K562 (cell line): Measurements from ENCODE around the gene NUSAP1. TPM values are rescaled to one million over a fixed set of nuclear protein-coding genes. Genes with fewer than 3 reads are reported as not detected.
"Not testable (repeated sequence)": the region's sequence is repeated elsewhere in the genome, so short reads cannot be mapped to it uniquely, and the experiment has no call there.

Source experiments
- ATAC-seq: fragments of 200-7000 bp; cut with Tn5 transposase; 3 replicates; pipeline ENCODE4 v1.9.1; 2020; ENCODE audit warnings: moderate library complexity
- BruUV-seq: library from RNA; stranded (reverse); fragments of 400-500 nt; replicated peaks from 2 replicates; lab custom pipeline; 2021; lab: Mats Ljungman, UMichigan
- CTCF ChIA-PET: fragments of 300-600 bp; formaldehyde crosslinking; extraction: SDS; loops from one replicate; lab custom pipeline; 2021; ENCODE audit warnings: low intra/inter-chr PET ratio; lab: Yijun Ruan, JAX
- POLR2A ChIA-PET: fragments of 300-600, 350-650 bp; sonication (Branson Sonifier 250); formaldehyde crosslinking; extraction: SDS; loops from one replicate; lab custom pipeline; 2021; ENCODE audit warnings: antibody characterized with exemption, inconsistent platforms; lab: Yijun Ruan, JAX
- DNase-seq, 4 experiments: peaks; one replicate each; pipeline versions ENCODE4 v3.0.0 to v3.0.0-alpha.2; 2011 to 2018; ENCODE audit warnings: low spot score in 3 of 4, mixed read lengths in 3 of 4; ENCODE audit errors: extremely low read depth in 1 of 4
- FAIRE-seq: peaks from 2 replicates; lab custom pipeline; 2011; peaks lifted over from hg19 to GRCh38; lab: Jason Lieb, UNC
- H2AFZ ChIP-seq: 2 replicates; pipeline ENCODE4 v1.6.0; 2011; ENCODE audit warnings: low read depth, low read length, control low read depth, inconsistent platforms
- H3K27ac ChIP-seq: fragments of 200-600 bp; 3 replicates; pipeline ENCODE4 v1.8.0; 2011; ENCODE audit warnings: low read depth, mild to moderate bottlenecking, control low read depth, inconsistent platforms, low read length, moderate library complexity, mixed read lengths; ENCODE audit errors: extremely low read depth
- H3K27me3 ChIP-seq, 2 experiments: fragments of 300-600 bp in 1 of 2; 2 replicates in 1 of 2; 3 replicates in 1 of 2; pipeline versions ENCODE4 v1.6.0 to v1.8.0; 2011; ENCODE audit warnings: inconsistent platforms in 2 of 2, low read length in 2 of 2, mild to moderate bottlenecking in 1 of 2, mixed read lengths in 1 of 2, moderate library complexity in 1 of 2; ENCODE audit not compliant: control insufficient read depth in 2 of 2, insufficient read depth in 2 of 2
- H3K36me3 ChIP-seq: fragments of 300-600 bp; 3 replicates; pipeline ENCODE4 v1.8.0; 2011; ENCODE audit warnings: mild to moderate bottlenecking, low read length, inconsistent platforms; ENCODE audit not compliant: control insufficient read depth, insufficient read depth
- H3K4me1 ChIP-seq, 2 experiments: fragments of 200-600 bp in 1 of 2; replicated peaks in 1 of 2; 2 replicates in 1 of 2; 3 replicates in 1 of 2; pipeline versions ENCODE4 v1.5.1 to v1.8.0; 2011; ENCODE audit warnings: inconsistent platforms in 2 of 2, low read length in 2 of 2, mild to moderate bottlenecking in 1 of 2, mixed read lengths in 1 of 2, moderate library complexity in 1 of 2; ENCODE audit not compliant: control insufficient read depth in 2 of 2, insufficient read depth in 2 of 2
- H3K4me2 ChIP-seq: 2 replicates; pipeline ENCODE4 v1.6.1; 2011; ENCODE audit warnings: low read length, control low read depth, inconsistent platforms, mixed read lengths; ENCODE audit not compliant: insufficient read depth
- H3K4me3 ChIP-seq: fragments of 200-600 bp; sonication (generic), shearing (Covaris generic); 2 replicates; pipeline ENCODE4 v1.5.1; 2016; ENCODE audit warnings: control low read depth, inconsistent platforms
- H3K79me2 ChIP-seq: fragments of 200-600 bp; 3 replicates; pipeline ENCODE4 v1.8.0; 2011; ENCODE audit warnings: low read length, inconsistent platforms; ENCODE audit not compliant: control insufficient read depth, insufficient read depth
- H3K9ac ChIP-seq, 2 experiments: 2 replicates each; pipeline versions ENCODE4 v1.6.0 to v1.6.1; 2011; ENCODE audit warnings: low read depth in 2 of 2, low read length in 2 of 2, control low read depth in 1 of 2, inconsistent platforms in 1 of 2, mild to moderate bottlenecking in 1 of 2, mixed read lengths in 1 of 2; ENCODE audit not compliant: insufficient read depth in 1 of 2
- H3K9me1 ChIP-seq: one replicate; pipeline ENCODE4 v1.6.0; 2011; ENCODE audit warnings: inconsistent platforms, mild to moderate bottlenecking, low read length, moderate library complexity; ENCODE audit not compliant: control insufficient read depth, insufficient read depth
- H3K9me3 ChIP-seq: replicated peaks from 2 replicates; pipeline ENCODE4 v1.5.1; 2011; ENCODE audit warnings: low read depth, low read length, inconsistent platforms; ENCODE audit not compliant: control insufficient read depth, insufficient read depth
- H4K20me1 ChIP-seq: replicated peaks from 2 replicates; pipeline ENCODE4 v1.6.1; 2011; ENCODE audit warnings: low read length, inconsistent platforms, mixed read lengths; ENCODE audit not compliant: control insufficient read depth, insufficient read depth
- CHD4 ChIP-seq: fragments of 200-600 bp; sonication (generic); IDR thresholded peaks from 3 replicates; pipeline ENCODE4 v1.6.1; 2012; ENCODE audit warnings: low read depth, mild to moderate bottlenecking, mixed read lengths, low read length, inconsistent platforms; ENCODE audit not compliant: insufficient read depth, insufficient replicate concordance, poor library complexity, severe bottlenecking
- EP300 ChIP-seq: IDR thresholded peaks from 2 replicates; pipeline ENCODE4 v1.6.1; 2012; ENCODE audit warnings: low read length, improper control_type of control experiment
- HOXB6 ChIP-seq: fragments of 250-450 bp; sonication (Bioruptor Pico); IDR thresholded peaks from 2 replicates; pipeline ENCODE4 v1.5.1; 2022; ENCODE audit warnings: mild to moderate bottlenecking, borderline replicate concordance
- MBD1 ChIP-seq: fragments of 250-450 bp; sonication (Bioruptor Pico); IDR thresholded peaks from 2 replicates; pipeline ENCODE4 v1.8.0; 2022; ENCODE audit warnings: inconsistent platforms
- PCBP2 ChIP-seq: fragments of 200-400 bp; formaldehyde crosslinking; IDR thresholded peaks from 2 replicates; pipeline ENCODE4 v1.6.1; 2018; ENCODE audit warnings: low read length, low read depth, mild to moderate bottlenecking, moderate library complexity; ENCODE audit not compliant: poor library complexity, severe bottlenecking
- SMARCA5 ChIP-seq: fragments of 450-650 bp; IDR thresholded peaks from 2 replicates; pipeline ENCODE4 v1.6.1; 2016
- SREBF1 ChIP-seq: fragments of 150-350 bp; IDR thresholded peaks from 2 replicates; pipeline ENCODE4 v1.6.1; 2014; ENCODE audit warnings: antibody characterized with exemption, low read depth, low read length, borderline replicate concordance
- ZKSCAN8 ChIP-seq: fragments of 200-800 bp; sonication (Bioruptor generic); IDR thresholded peaks from 2 replicates; pipeline ENCODE4 v1.6.1; 2016; ENCODE audit warnings: missing genetic modification characterization, missing compliant biosample characterization
- ZNF431 ChIP-seq: sonication (generic); formaldehyde crosslinking; IDR thresholded peaks from 2 replicates; pipeline ENCODE4 v1.8.0; 2022; ENCODE audit warnings: mild to moderate bottlenecking, missing genetic modification reagents
- ZNF551 ChIP-seq: fragments of 250-450 bp; sonication (Bioruptor Pico); IDR thresholded peaks from 2 replicates; pipeline ENCODE4 v1.5.0; 2021; ENCODE audit warnings: mild to moderate bottlenecking, moderate library complexity
- ZNF766 ChIP-seq: fragments of 200-800 bp; sonication (Bioruptor generic); conservative IDR thresholded peaks from 2 replicates; pipeline ENCODE4 v1.6.1; 2016; ENCODE audit warnings: missing genetic modification characterization, missing compliant biosample characterization
- WGBS: fragments of 100-300 bp; shearing (Covaris generic); methylation state at CpG from one replicate; pipeline ENCODE4 v1.1.6; 2016; ENCODE audit warnings: low coverage, mixed read lengths; ENCODE audit not compliant: insufficient coverage; ENCODE audit errors: missing lambda C conversion rate; 5-methylcytosine and 5-hydroxymethylcytosine counted together
- in situ Hi-C: fragments of 300-500 bp; cut with MboI; formaldehyde crosslinking; loops from 4 replicates; pipeline ENCODE4 v1.15.0; 2018; ENCODE audit warnings: inconsistent platforms, mixed read lengths
- intact Hi-C: fragments of 100-400 bp; cut with micrococcal nuclease; formaldehyde crosslinking; loops from 2 replicates; pipeline ENCODE4 v1.14.2; 2022
- polyA plus RNA-seq, 8 experiments: library from polyadenylated mRNA; depleted of rRNA in 4 of 8; stranded (reverse) in 5 of 8; unstranded in 3 of 8; fragments of >200 nt; fragmentation: Nextera tagmentation in 2 of 8; fragmentation: Illumina TruSeq in 1 of 8; extraction: Ambion mirVana in 2 of 8; extraction: Trizol in 1 of 8; gene quantifications; 2 replicates each; pipeline versions ENCODE4 v1.2.1 to v1.2.3, GENCODE V29; 2011 to 2014; ENCODE audit warnings: inconsistent platforms in 1 of 8, missing spikeins in 1 of 8
- total RNA-seq, 7 experiments: library from RNA; depleted of rRNA in 6 of 7; stranded (reverse); fragments of >200 nt in 6 of 7; fragmentation: Illumina TruSeq in 2 of 7; extraction: Trizol in 2 of 7; gene quantifications; 2 replicates each; pipeline versions ENCODE4 v1.2.1 to v1.2.3, GENCODE V29; 2011 to 2021; ENCODE audit warnings: low replicate concordance in 1 of 7
- TF ChIP-seq, protein P1 (sequence below): fragments of 250-450 bp; sonication (Bioruptor Pico); IDR thresholded peaks from 2 replicates; pipeline ENCODE4 v1.8.0; 2021; ENCODE audit warnings: mild to moderate bottlenecking, moderate library complexity
- TF ChIP-seq, protein P2 (sequence below), 2 experiments: fragments of 450-650 bp; IDR thresholded peaks; 2 replicates each; pipeline ENCODE4 v1.6.1; 2016

The NUSAP1 gene
- total and polyA plus RNA-seq, 9 of the 15 experiments (the other 6 are each of a cell fraction or from before 2014, with no cell fraction given), result 119 to 266 (median 227) TPM

- TF ChIP-seq MBD1 (CRISPR knock-in tag) (no peak), ZNF431 (no peak), ZNF551 (CRISPR knock-in tag) (no peak), CHD4 (no peak), SREBF1 (no peak), ZKSCAN8 (CRISPR knock-in tag) (no peak), HOXB6 (CRISPR knock-in tag) (no peak), EP300 (no peak), ZNF766 (CRISPR knock-in tag) (no peak), PCBP2 (no peak), SMARCA5 (no peak)
- TF ChIP-seq, protein P1, sequence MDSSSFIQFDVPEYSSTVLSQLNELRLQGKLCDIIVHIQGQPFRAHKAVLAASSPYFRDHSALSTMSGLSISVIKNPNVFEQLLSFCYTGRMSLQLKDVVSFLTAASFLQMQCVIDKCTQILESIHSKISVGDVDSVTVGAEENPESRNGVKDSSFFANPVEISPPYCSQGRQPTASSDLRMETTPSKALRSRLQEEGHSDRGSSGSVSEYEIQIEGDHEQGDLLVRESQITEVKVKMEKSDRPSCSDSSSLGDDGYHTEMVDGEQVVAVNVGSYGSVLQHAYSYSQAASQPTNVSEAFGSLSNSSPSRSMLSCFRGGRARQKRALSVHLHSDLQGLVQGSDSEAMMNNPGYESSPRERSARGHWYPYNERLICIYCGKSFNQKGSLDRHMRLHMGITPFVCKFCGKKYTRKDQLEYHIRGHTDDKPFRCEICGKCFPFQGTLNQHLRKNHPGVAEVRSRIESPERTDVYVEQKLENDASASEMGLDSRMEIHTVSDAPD, result no peak
- TF ChIP-seq, protein P2, sequence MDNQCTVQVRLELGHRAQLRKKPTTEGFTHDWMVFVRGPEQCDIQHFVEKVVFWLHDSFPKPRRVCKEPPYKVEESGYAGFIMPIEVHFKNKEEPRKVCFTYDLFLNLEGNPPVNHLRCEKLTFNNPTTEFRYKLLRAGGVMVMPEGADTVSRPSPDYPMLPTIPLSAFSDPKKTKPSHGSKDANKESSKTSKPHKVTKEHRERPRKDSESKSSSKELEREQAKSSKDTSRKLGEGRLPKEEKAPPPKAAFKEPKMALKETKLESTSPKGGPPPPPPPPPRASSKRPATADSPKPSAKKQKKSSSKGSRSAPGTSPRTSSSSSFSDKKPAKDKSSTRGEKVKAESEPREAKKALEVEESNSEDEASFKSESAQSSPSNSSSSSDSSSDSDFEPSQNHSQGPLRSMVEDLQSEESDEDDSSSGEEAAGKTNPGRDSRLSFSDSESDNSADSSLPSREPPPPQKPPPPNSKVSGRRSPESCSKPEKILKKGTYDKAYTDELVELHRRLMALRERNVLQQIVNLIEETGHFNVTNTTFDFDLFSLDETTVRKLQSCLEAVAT (IDR thresholded peaks at IDR 0.05), result no peak
These were observed 40.2 kb upstream of the NUSAP1 start (continued) for GRCh38 chr15:41292521-41292920.

DNA sequence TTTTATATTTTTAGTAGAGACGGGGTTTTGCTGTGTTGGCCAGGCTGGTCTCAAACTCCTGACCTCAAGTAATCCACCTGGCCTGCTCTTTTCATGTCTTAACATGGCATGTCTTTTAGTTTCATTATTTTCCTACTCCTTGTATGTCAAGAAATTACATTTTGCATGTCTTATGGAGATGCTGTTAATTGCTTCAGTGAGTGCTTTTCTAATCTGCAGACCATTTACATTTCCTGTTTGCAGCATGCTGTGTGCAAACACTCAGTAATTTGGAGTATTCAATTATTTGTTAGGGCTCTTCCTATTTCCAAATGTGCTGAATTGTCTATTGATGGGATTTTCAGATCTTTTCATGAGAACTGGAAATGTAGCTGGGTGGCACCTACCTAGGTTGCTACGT is 31.5 kb upstream of the NUSAP1 start:
- POLR2A ChIA-PET, result interaction anchor here (0.8 to 1.6 kb wide), 3 partner anchors 9 to 69 kb away, joined by 3 to 5 read pairs (median 4); partner anchors contain the start of genes NUSAP1 and OIP5
- not testable (repeated sequence) for FAIRE-seq

More for the DNA sequence above, 31.5 kb upstream of the NUSAP1 start:
- intact Hi-C loops, H3K9me3 ChIP-seq, H3K27ac ChIP-seq, H4K20me1 ChIP-seq, H3K27me3 ChIP-seq, H3K4me2 ChIP-seq, H3K4me1 ChIP-seq, BruUV-seq, CTCF ChIA-PET, H3K9me1 ChIP-seq, H3K9ac ChIP-seq, H2AFZ ChIP-seq, DNase-seq, in situ Hi-C loops, H3K4me3 ChIP-seq, H3K79me2 ChIP-seq, ATAC-seq: not testable (repeated sequence)
- 94% methylated on average over 2 of the region's 2 CpGs for WGBS
- H3K36me3 ChIP-seq, result peaks cover 65% of the 10 kb centered on the region; the same call in 1 of the 3 replicates
